GF-D8 (cell line): ENCODE results near the gene PFDN6.
"Not testable (repeated sequence)": the region's sequence is repeated elsewhere in the genome, so short reads cannot be mapped to it uniquely, and the experiment has no call there.

Source experiments
- DNase-seq: peaks from one replicate; lab custom pipeline; 2025; lab: John Stamatoyannopoulos, UW

PFDN6 gene

DNA sequence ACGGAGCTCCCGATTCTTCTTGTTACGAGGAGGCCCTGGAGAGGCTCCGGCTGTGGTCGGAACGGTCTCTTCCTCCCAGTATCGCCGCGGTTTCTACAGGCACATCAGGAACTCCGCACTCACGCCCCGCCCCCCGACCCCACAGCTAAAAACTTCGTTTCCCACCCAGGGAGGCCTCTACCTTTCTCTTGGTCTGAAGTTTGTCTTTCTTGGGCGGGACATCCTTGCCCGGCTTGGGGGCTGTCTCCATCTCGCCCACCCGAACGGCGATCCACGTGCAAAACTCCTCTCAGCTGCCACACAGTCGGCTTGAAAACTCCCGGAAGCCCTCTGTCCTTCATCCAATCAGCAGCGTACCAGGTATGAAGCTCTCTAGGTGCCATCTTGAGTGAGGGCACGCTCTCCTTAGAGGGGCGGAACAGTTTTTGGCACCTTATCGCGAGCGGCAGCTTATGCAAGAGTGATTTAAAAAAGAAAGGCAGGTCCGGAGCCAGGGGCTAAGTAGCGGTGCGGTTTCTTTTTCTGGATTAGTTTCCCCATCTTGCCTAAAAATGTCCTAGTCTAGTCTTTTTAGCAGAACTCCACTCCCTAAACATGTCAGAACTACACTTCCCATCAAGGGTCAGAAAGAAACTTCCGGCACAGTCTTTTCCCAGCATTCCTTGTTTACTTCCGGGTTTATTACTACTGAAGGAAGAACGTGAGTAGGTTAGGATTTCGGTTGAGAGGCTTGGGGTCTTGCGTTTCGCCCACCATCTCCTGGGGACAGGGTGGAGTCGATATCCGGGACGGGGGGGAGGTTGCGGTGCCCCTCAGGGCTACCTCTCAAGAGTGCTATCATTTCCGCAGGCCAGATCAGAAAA is at the start of gene PFDN6, which contains the start of gene WDR46:
Gene PFDN6, plus strand, starts transcription at position 681 of the 863 bp plus-strand sequence. CDS start 256 bp downstream, outside the sequence.
Gene WDR46, minus strand, starts transcription at position 319 of the 863 bp plus-strand sequence. Its CDS starts 69 bp downstream, at position 250.
- DNase-seq: peak; percentile 89

DNA sequence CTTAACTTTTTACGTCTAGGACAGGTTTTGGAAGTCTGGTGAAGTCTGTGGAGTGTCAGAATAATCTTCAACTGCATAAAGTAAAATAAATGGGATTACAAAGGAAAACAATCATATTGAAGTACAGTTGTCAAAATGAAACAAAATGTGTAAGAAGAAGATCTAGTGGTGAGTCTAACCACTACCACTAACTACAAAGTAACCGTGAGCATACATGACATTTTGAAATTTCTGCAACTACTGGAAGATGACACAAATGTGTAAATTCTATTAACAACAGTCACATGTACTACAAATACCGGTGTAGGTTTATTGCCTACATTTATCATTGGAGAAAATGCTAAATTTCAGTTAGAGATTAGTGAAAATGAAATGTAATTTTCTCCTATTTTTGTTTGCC is 47.4 kb upstream of the PFDN6 start:
- no peak for DNase-seq

DNA sequence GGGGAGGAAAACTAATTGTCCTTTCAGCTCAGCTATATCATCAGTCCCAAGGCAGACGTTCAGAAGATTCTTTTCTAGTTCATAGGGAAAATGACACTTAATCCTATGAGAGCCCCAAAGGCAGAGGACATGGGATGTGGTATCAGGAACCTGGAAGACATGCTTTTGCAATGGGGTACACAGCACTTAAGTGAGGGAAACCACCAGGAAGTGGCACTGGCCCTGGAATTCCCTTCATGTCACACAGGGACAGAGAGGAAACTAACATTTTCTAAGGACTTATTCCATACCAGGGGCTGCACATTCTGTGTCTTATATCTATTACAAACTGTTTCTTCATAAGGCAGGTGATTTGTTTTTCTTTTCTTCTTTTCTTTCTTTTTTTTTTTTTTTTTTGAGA is 45.9 kb upstream of the PFDN6 start:
- DNase-seq: no peak

DNA sequence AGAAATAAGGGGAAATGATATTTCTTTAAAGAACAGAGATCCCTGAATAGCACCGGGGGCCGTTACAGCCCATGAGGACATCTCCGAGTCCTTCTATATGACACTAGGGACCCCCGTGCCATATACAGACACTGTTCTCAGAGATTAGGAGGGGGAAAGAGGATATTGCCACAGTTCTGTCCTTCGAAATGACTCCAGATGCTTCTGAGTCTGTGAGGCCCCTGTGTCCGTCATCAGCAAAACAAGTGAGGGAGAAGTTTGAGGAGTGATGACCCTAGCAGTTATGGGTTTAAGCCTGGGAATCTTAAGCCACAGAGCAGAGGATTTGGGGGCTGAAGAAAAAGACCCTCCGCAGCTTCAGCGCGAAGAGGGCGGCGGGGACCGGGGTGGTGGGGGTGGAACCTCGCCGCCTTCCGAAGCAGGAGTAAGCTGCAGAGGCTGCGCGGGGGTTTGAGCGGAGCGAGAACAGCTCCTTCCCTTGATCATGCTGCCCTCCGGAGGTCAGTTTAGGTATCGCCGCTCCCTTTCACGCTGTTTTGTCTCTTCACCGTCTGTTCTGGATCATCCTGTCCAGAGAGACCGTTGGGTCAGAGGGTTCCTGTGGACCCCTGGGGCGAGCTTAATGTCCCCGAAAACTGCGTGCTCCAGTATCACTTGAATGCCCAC is 41.3 kb upstream of the PFDN6 start:
- peak; percentile 54 for DNase-seq

DNA sequence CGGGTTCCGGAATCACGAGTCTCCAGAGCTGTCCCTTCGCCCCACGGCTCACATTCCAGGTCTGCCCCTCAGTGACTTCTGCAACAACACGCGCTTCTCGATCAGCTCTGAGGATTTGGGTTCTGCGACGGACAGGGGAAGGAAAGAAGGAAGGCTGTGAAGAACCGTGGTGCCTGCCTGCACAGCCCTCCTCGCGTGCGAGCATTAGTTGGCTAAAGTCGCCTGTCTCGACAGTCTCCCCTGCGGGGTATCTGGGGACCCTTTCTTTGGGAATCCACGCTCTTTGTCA is 40.8 kb upstream of the PFDN6 start:
- peak; percentile 37 for DNase-seq

DNA sequence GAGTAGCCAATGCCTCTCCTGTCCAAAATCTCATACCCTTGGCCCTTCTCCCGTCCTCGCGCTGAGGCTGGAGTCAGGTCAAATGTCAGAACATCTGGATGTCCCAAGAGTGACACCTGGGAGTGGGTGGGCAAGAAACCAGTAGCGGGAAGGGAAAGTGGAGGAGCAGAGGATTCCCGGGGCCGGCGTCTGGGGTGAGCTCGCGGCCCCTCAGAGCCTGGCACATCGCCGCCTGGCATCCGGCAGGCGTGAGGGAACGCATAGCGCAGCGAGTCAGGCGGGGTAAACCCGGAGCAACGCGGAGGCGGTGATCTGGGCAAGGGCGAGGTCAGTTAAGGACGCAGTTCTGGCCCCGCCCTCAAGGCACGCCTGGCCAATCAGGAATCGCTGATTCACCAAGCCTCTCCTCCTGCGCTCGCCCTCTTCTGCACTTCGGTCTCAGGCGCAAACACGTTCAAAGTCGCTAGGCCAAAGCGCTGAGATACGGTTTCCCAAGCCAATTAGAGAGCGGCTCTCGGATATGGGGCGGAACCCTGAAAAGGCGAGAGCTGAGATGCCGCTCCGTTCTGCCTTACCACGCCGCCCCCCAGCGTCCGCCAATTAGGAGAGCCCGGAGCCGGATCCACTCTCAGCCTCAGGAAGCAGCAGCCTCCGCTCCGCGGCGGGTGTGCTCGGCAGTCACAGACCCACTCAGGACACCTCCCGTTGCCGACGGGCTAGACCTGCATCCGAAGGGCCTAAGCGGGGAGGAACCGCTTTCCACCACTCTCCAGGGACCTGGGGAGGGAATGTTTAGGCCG is 40.3 kb upstream of the PFDN6 start:
- peak; percentile 95 for DNase-seq

DNA sequence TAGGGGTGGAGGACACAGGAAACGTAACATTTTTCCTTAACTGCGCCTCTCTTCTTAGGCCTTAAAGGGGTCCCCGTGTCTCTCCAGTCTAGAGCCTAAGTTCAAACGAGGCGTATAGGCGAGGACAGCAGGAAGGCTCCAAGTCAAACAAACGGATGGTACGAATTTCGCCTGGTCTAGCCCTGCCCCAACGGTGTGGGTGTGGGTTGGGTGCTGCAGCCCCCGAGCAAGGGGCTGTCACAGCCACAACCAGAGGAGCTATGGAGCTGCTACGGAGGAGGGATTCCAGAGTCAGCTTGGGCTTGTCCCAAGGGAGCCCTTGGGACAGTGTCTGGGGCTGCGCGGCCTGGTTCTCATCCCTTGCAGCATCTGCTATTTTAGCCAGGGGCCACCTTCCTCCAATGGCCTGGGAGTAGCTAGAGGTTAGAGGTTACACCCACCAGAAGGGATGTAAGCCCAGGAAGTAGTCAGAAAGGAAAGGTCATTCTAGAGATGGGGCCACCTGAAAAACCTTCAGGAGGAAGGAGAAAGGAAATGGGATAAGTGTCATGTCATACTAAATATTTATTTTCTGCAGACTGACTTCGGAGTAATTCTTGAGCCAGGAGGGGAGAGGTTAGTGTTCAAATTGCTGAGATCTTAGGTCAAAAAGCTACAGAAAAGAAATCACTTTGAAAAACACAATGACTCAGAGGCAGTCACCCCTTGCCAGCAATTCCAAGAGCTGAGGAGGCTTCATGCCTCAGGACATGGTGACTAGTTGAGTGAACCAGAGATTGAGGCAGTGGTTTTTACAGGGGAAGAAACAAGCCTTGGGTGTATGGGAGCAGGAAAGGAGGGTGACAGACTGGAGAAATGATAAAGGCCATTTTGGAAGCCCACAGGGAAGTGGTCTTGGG is 39.4 kb upstream of the PFDN6 start:
- no peak for DNase-seq

DNA sequence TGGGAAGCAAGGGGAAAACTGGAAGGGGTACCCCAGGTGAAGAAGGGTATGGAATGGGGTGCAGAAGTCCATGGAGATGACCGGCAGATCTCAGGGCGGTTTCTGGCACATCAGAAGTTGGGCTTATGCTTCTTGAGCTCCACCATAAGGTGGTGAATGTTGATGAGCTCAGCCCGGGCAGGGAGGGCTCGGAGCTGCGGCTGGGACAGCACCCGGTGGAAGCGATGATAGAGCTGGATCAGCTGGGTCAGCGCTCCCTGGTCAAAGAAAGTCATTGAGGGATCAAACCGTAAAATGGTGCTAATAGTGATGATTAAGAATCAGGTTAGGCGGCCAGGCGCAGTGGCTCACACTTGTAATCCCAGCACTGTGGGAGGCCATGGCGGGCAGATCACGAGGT is 38.7 kb upstream of the PFDN6 start:
- DNase-seq: no peak

DNA sequence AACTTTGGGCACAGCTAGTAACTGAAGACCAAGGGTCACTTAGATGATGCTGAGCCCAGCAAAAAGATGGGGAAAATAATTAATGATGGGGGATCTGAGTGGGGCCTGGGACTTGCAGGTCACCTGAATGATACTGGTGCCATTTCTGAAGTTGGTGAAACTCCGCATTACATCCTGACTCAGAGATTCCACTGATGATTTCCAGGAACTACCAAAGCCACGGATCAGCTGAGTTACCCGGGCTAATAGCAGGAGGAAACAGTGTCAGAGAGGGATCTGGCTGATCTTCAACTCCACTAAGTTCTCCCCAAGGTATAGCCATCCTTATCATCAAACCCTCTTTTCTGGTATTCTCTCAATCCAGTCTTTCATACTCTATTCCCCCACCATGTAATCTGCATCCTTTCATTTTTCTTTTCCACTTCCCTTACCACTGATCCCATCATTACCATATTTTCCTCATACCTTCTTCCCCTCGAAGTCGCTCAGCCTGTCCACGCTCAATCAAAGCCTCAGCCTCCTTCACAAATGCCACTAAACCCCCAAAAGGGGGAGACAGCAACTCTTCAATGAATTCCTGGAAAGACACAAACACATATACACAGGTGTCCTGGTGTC is 37.9 kb upstream of the PFDN6 start:
- DNase-seq: no peak

DNA sequence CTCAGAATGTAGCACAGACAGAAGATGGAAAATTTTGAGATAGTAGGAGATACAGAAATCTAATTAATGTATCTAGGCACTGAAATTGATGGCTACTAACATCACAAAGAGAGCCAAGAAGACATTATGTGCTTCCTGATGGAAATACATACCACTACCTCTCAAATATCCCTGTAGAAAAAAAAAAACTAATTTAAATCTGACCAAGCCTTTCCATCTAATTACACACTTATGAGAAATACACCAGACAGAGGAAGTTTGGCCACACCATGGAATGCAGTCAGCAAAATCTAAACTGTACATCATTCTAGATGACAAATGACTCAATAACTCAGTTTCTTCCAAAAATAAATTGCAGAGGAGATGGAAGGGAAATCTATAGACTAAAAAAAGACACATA is 36.6 kb upstream of the PFDN6 start:
- no peak for DNase-seq

DNA sequence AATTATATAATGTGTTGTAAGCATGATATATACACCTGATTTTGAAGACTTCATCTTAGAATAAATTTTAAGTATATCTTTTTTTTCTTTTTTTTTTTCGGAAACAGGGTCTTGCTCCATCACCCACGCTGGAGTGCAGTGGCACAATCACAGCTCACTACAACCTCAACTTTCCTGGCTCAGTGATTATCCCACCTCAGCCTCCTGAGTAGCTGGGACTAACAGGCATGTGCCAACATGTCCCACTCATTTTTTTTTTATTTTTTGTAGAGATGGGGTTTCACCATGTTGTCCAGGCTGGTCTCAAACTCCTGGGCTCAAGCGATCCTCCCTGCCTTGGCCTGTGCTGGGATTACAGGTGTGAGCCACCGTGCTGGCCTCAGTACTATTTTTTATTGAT is 34.8 kb upstream of the PFDN6 start:
- no peak for DNase-seq

DNA sequence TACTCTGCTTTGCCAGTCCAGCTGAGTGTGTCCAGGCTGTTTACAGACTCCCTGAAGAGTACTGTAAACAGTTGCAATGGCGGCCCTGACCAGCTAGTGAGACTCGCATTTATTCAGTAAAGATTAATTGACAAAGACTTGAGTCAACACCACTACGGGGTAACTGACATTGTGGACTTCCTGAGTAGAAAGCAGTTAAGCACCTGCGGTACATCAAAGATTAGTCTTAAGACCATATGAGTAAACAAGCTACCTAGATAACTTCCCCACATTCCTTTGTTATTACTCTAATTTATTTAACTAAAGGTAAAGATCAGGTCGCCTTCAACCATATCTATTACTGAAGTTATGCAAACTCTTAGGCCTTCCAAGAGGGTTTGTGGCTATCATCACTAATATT is 30.4 kb upstream of the PFDN6 start:
- no peak for DNase-seq

DNA sequence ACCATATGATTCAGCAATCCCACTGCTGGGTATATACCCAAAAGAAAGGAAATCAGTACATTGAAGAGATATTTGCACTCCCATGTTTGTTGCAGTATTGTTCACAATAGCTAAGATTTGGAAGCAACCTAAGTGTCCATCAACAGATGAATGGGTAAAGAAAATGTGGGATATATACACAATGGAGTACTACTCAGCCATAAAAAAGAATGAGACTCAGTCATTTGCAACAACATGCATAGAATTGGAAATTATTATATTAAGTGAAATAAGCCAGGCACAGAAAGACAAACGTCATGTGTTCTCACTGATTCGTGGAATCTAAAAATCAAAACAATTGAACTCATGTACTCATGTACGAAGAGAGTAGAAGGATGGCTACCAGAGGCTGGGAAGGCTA is 26.9 kb upstream of the PFDN6 start:
- not testable (repeated sequence) for DNase-seq

DNA sequence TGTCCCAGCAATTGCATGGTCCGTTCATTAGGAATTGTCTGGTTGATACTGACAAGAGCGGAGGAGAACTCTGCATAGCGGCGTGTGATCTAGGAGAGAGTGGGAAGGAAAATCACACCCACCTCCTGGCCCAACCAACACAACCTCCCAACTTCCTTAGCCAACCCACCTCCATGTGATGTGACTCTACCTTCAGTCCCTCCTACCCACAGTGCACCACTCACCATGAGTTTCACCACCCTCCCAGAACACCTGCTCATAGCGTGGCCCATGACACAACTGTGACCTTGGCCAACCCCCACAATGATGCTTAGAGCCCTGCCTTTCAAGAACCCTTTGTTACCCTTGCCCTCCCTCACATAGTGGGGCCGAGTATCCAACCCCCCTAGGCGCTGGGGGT is 25.4 kb upstream of the PFDN6 start:
- DNase-seq: no peak

DNA sequence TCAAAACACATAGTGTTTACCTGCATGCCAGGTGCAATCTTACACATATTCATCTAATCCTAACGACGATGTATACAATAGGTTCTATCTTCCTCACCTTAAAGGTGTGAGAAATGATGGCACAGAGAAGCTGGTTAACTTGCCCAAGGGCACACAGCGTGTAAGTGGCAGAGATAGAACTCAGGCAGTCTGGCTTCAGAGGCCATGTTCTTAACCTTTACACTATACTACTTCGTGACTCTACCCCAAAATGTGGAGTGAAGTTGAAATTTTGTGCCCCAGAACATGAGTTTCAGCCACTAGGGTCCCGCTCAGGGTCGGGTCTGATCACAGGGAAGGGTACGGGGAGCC is 18.3 kb upstream of the PFDN6 start:
- no peak for DNase-seq

DNA sequence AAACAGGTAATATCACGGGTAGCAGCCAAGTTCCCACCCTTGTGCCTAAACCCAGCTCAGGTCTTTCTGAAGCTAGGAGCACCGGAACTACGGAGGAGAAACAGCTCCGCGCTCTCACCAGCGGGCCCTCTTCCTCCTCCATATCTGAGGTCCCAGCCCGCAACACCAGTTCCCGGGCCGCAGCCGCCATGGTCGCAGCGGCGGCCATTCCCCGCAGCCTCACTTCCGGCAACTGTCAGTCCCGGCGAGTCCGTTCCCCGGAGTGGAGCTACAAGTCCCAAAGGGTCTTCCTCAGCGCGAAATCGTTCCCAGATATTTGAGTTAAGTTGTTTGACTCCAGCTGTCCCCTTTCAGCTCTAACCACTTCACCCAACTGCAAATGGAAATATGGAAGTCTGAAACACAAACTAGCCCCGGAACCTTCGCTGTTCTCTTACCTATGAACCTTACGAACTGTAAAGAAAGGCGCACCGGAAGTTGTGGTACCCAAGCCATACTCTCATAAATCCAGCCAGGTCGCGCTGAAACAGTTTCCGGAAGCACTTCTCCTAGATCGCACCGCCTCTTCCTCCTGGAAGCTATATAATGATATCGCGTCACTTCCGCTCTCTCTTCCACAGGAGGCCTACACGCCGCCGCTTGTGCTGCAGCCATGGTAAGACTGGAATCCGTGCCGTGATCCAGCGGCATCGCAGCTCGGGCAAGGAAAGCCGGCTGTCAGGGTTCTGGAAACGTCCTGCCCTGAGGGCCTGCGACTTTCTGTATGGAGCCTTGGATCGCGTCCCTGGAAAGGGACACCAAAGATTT is 17.7 kb upstream of the PFDN6 start, which contains the start of the genes RPS18 and VPS52:
Gene RPS18, plus strand, starts transcription at position 608 of the 807 bp plus-strand sequence. Its CDS starts 45 bp downstream, at position 653.
Gene VPS52, minus strand, starts transcription at position 409 of the 807 bp plus-strand sequence. Its CDS starts 201 bp downstream, at position 208.
- DNase-seq: peak; percentile 90

DNA sequence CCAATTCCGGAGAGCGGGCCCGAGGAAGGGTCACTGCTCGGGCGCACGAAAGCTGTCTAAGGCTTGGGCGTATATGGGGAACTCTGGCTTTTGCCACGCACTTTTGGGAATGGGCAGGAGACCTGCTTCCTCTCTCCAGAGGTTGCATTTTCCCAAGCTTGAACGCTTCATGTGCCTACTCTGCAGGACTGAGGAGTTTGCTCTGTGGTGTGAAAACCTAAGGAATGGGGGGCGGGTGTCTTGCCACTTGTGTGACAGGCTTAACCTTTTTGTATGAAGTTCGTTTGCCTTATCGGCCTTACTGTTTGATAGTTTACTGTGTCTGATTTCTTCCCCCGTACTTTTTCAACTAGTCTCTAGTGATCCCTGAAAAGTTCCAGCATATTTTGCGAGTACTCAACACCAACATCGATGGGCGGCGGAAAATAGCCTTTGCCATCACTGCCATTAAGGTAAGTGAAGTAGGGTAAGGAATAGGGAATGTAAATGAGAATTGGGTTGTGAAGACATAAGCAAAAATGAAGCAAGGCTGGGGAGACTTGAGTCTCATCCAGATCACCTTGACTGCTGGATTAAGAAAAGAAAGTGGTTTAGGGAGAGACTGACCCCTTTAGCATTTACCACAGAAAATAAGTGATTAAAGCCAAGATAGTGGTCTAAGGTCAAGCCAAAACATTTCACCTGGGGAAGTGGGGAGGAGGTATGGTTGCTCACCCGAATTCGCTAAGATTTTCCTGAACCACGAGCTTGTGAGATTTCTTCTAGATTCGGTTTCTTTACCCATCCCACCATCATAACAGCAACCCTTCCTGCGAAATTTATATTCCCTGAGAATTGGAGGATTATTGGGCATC is 16.9 kb upstream of the PFDN6 start:
- DNase-seq: no peak

DNA sequence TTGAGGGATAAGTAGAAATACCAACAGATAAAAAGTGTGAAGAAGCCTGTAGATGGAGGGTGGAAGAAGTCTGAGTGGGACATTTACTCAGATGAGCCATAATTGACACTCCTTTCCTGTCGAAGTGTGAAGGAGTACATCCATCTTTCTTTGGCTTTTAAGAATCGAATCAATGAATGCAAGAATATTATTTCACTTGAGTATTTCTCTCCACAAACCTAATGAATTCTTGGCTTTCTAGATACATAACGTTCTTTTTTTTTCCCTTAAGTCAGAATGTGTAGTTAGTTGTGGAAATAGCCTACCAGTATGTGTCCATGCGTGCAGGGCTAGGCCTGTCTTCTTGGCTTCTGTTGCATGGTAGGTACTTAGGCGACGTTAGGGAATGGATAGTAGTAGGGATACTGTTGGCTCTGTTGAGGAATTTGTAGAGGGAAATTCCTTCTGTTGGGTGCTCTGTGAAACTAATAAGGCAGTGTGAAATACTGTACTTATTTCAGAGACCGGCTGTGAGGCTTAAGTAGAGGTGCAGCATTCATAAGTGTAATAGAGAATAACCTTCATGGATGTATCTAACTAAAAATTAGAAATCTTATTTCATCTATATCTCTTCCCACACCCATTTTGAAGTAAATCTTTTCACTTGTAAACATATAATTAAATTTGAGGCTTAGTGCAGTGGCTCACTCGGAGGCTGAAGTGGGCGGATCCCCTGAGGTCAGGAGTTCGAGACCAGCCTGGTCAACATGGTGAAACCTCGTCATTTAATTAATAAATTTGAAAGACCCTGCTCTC is 16.1 kb upstream of the PFDN6 start:
- DNase-seq: no peak
